Sigmoid colon (tissue), 7 donors: Measurements from ENCODE around the gene FUT3. TPM values are rescaled to one million over a fixed set of nuclear protein-coding genes. Genes with fewer than 3 reads are reported as not detected.

Experiments
- DNase-seq: peaks from one replicate; pipeline ENCODE4 v3.0.0-alpha.2; 2019
- H3K27ac ChIP-seq, 4 donors: fragments of 200-600 bp; sonication (generic); one replicate each; pipeline ENCODE4 v1.5.1; 2016 to 2019; ENCODE audit warnings: mild to moderate bottlenecking in 1 of 4
- H3K27me3 ChIP-seq, 3 donors: fragments of 200-600 bp; sonication (generic); one replicate each; pipeline ENCODE4 v1.5.1; 2019; ENCODE audit warnings: mild to moderate bottlenecking in 1 of 3
- H3K36me3 ChIP-seq, 4 donors: fragments of 200-600 bp; sonication (generic); one replicate each; pipeline ENCODE4 v1.5.1; 2016 to 2019
- H3K4me1 ChIP-seq, 4 donors: fragments of 200-600 bp; sonication (generic); one replicate each; pipeline ENCODE4 v1.5.1; 2017 to 2019
- H3K4me3 ChIP-seq, 4 donors: fragments of 200-600 bp; sonication (generic); one replicate each; pipeline ENCODE4 v1.5.1; 2017 to 2019; ENCODE audit warnings: mild to moderate bottlenecking in 2 of 4, moderate library complexity in 1 of 4
- H3K9me3 ChIP-seq, 4 donors: fragments of 200-600 bp in 3 of 4; sonication (generic) in 3 of 4; one replicate each; pipeline versions ENCODE4 v1.5.1 to v1.6.1; 2013 to 2019
- EP300 ChIP-seq, 4 donors: sonication (generic); formaldehyde crosslinking; IDR thresholded peaks; one replicate each; pipeline ENCODE4 v1.6.1; 2017; ENCODE audit warnings: antibody characterized with exemption in 4 of 4
- POLR2A ChIP-seq, 2 donors: fragments of 450-650 bp; IDR thresholded peaks; one replicate each; pipeline ENCODE4 v1.6.1; 2016; ENCODE audit warnings: antibody characterized with exemption in 2 of 2, mild to moderate bottlenecking in 2 of 2, moderate library complexity in 2 of 2
- POLR2AphosphoS5 ChIP-seq, 4 donors: sonication (generic); formaldehyde crosslinking; IDR thresholded peaks; one replicate each; pipeline ENCODE4 v1.6.1; 2017; ENCODE audit warnings: antibody characterized with exemption in 4 of 4
- WGBS, 2 donors: extraction: QIAGEN DNeasy Blood & Tissue Kit; methylation state at CpG; one replicate each; pipeline ENCODE4 v1.1.7; 2013; 5-methylcytosine and 5-hydroxymethylcytosine counted together
- intact Hi-C: fragments of 100-400 bp; cut with DNase I; formaldehyde crosslinking; loops from one replicate; pipeline ENCODE4 v1.15.1; 2023
- polyA plus RNA-seq, 3 donors: library from polyadenylated mRNA; stranded (reverse); fragments of 200-250 nt; gene quantifications; one replicate each; pipeline ENCODE4 v1.2.3, GENCODE V29; 2013
- total RNA-seq, 4 donors: library from RNA; depleted of rRNA; stranded (reverse); fragments of >200 nt; gene quantifications; one replicate each; pipeline ENCODE4 v1.1.0, GENCODE V29; 2016
- TF ChIP-seq, protein P1 (sequence below), 4 experiments: fragments of 450-650 bp in 3 of 4; fragments of 200-600 bp in 1 of 4; IDR thresholded peaks; one replicate each; pipeline ENCODE4 v1.5.1; 2016 to 2019; ENCODE audit warnings: antibody characterized with exemption in 4 of 4, mild to moderate bottlenecking in 3 of 4, moderate library complexity in 2 of 4
- donor health status: healthy with polysubstance abuse.
- donor health status: Bipolar disorder and iron deficiency.
- donor health status: healthy.

Gene FUT3
- total and polyA plus RNA-seq, 7 donors = 0.83 to 168 (median 29.5) TPM; not detected in 3

DNA sequence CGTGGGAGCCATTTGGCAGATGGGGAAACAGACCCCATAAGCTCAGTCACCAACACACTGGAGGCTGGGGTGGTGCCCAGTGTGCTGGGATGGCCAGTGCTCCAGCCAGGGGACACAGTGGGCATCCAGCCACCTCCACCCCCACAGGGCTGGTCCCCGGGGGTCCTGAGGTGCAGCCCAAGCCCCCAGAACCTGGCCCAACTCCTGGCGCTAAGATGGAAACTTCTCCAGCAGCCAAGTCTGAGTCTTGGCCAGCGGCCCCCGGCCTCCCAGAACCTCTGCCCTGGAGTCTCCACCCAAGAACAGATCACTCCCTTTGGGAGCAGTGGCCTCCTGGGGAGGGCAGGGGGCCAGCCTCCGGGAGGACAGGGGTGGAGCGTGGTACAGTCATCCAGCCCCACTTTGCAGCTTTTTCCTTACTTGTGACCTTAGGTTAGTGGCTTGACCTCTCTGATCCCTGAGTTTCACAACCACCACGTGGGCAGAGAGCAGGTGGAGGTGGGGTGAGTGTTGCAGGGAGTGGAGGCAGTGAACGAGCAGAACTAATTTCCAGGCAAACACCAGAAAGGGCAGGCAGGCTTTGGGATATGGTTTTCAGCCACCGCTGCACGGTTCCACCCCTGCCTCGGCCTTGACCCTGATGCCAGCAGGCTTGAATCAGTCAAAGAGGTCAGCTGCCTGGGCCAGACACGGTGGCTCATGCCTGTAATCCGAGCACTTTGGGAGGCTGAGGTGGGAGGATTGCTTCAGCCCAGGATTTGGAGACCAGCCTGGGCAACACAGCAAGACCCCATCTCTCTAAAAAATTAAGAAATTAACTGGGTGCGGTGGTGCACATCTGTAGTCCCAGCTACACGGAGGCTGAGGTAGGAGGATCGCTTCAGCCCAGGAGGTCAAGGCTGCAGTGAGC, 50.6 kb downstream of the FUT3 start:
- 76 to 84% methylated on average over 17 of the region's 17 CpGs for WGBS, 2 donors
- no peak overlapping the region for H3K4me3 ChIP-seq
- no peak overlapping the region for H3K27ac ChIP-seq
- no peak for DNase-seq
- peaks cover 0 to 29% (median 18%) of the 10 kb centered on the region in 3 donors for H3K27me3 ChIP-seq
- TF ChIP-seq, protein P1, sequence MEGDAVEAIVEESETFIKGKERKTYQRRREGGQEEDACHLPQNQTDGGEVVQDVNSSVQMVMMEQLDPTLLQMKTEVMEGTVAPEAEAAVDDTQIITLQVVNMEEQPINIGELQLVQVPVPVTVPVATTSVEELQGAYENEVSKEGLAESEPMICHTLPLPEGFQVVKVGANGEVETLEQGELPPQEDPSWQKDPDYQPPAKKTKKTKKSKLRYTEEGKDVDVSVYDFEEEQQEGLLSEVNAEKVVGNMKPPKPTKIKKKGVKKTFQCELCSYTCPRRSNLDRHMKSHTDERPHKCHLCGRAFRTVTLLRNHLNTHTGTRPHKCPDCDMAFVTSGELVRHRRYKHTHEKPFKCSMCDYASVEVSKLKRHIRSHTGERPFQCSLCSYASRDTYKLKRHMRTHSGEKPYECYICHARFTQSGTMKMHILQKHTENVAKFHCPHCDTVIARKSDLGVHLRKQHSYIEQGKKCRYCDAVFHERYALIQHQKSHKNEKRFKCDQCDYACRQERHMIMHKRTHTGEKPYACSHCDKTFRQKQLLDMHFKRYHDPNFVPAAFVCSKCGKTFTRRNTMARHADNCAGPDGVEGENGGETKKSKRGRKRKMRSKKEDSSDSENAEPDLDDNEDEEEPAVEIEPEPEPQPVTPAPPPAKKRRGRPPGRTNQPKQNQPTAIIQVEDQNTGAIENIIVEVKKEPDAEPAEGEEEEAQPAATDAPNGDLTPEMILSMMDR (IDR thresholded peaks at IDR 0.05) = no peak
- TF ChIP-seq POLR2A (IDR thresholded peaks at IDR 0.05) = no peak
- no peak for TF ChIP-seq POLR2AphosphoS5 (IDR thresholded peaks at IDR 0.05)
- TF ChIP-seq EP300 (IDR thresholded peaks at IDR 0.05) = no peak
- peaks cover 0 to 23% (median 18%) of the 10 kb centered on the region in 4 donors for H3K4me1 ChIP-seq
- intact Hi-C loops = loop anchor here (5.0 to 10.0 kb wide), 2 partner anchors 167 to 324 kb away; no protein-coding TSS in a partner anchor
- H3K36me3 ChIP-seq = no peaks in the 10 kb centered on the region
- no peaks in the 10 kb centered on the region for H3K9me3 ChIP-seq

DNA sequence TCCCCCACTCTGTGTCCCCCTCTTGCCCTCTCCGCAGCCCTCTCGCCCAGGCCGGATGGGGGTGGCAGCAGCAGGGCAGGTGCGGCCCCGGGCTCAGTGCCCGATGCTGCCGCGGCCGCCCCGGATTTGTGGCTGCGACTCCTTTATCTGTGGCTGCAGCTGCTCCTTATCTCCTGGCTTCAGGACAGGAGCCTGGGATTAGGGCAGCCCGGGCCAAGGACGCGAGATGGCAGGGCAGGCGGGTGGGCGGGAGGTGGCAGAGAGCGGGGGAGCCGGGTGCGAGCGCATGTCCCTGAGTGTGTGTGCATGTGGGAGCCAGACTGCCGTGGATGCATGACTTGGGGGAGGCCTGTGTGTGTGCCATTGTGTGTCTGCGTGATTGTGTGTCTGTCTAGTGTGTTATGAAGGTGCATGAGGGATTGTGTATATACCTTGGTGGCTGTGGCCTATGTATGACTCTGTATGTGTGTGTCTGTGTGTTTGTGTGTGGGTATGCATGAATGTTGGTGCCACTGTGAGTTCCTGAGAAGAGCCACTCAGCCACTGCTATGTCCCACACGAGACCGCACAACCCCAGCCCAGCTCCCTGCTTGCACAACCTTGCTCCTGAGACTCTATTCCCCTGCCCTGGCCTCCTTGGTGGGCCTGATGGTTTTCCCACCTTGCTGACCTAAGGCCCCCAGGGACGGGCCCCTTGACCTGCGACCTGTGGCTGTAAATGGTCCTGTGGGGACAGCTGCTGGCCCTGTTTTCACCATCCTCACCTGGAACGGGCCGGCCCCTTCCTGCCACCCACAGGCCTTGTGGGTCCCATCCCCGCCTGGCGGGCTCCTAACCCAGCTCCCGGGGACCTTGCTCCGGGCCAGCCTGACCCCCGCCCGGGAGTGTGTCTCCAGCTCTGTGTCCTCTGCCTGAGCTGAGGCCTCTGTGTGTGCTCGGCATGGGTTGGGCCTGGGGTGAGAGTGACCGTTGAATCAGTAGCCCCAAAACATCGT, 51.7 kb downstream of the FUT3 start:
- H3K36me3 ChIP-seq = no peaks in the 10 kb centered on the region
- H3K27ac ChIP-seq = no peak overlapping the region
- H3K4me3 ChIP-seq = no peak overlapping the region
- intact Hi-C loops = loop anchor here (5.0 to 10.0 kb wide), 2 partner anchors 168 to 325 kb away; no protein-coding TSS in a partner anchor
- WGBS, 2 donors = 41 to 60% methylated on average over 37 of the region's 37 CpGs
- TF ChIP-seq POLR2A (IDR thresholded peaks at IDR 0.05) = no peak
- TF ChIP-seq POLR2AphosphoS5 (IDR thresholded peaks at IDR 0.05) = no peak
- TF ChIP-seq EP300 (IDR thresholded peaks at IDR 0.05) = no peak
- TF ChIP-seq, protein P1 (IDR thresholded peaks at IDR 0.05) = no peak
- no peak for DNase-seq
- H3K9me3 ChIP-seq = no peaks in the 10 kb centered on the region
- peaks cover 0 to 27% (median 17%) of the 10 kb centered on the region in 3 donors for H3K27me3 ChIP-seq
- H3K4me1 ChIP-seq = peaks cover 0 to 17% (median 14%) of the 10 kb centered on the region in 4 donors

DNA sequence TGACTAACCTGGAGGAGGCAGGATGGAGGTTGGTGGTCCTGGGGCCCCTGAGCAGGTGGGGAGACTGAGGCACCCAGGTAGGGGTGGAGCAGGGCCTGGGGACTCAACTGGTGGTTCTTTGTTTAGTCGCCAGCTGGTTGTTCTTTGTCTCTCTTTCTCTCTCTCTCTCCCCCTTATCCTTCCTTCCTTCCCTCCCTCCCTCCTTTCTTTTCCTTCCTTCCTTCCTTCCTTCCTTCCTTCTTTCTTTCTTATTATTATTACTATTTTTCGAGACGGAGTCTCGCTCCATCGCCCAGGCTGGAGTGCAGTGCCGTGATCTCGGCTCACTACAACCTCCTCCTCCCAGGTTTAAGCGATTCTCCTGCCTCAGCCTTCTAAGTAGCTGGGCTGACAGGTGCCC, 53.0 kb downstream of the FUT3 start:
- no peak for DNase-seq
- H3K9me3 ChIP-seq = no peaks in the 10 kb centered on the region
- H3K4me1 ChIP-seq = peaks cover 0 to 6% (median 2%) of the 10 kb centered on the region in 4 donors
- no peaks in the 10 kb centered on the region for H3K36me3 ChIP-seq
- no peak overlapping the region for H3K27ac ChIP-seq
- no peak overlapping the region for H3K4me3 ChIP-seq
- WGBS, 2 donors = 86 to 90% methylated on average over 8 of the region's 8 CpGs
- TF ChIP-seq POLR2A (IDR thresholded peaks at IDR 0.05) = no peak
- TF ChIP-seq, protein P1 (IDR thresholded peaks at IDR 0.05) = no peak
- no peak for TF ChIP-seq POLR2AphosphoS5 (IDR thresholded peaks at IDR 0.05)
- TF ChIP-seq EP300 (IDR thresholded peaks at IDR 0.05) = no peak
- peaks cover 0 to 14% (median 8%) of the 10 kb centered on the region in 3 donors for H3K27me3 ChIP-seq
- intact Hi-C loops = no loop called here

DNA sequence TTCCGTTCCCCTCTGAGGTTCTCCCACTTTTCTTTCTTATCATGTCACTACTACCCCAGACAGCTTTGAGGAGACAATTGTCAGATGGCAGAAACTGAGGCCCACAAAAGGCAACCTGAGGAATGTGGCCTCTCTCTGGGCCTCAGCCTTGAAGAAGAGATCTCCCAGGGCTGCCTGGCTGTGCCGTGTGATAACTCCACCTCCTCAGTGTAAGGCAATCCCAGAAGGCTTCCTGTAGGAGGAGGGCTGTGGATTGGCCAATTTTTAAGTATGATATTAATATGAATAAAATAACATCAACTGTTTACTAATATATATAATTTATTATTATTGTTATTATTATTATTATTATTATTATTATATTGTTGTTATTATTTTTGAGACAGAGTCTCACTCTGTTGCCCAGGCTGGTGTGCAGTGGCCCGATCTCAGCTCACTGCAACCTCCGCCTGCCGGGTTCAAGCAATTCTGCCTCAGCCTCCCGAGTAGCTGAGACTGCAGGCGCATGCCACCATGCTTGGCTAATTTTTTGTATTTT, 55.8 kb downstream of the FUT3 start:
- no peaks in the 10 kb centered on the region for H3K27me3 ChIP-seq
- no peaks in the 10 kb centered on the region for H3K36me3 ChIP-seq
- TF ChIP-seq POLR2AphosphoS5 (IDR thresholded peaks at IDR 0.05) (no peak), EP300 (IDR thresholded peaks at IDR 0.05) (no peak), POLR2A (IDR thresholded peaks at IDR 0.05) (no peak)
- TF ChIP-seq, protein P1 (IDR thresholded peaks at IDR 0.05) = no peak
- intact Hi-C loops = no loop called here
- H3K27ac ChIP-seq = no peak overlapping the region
- no peak for DNase-seq
- H3K4me1 ChIP-seq = peaks cover 0 to under 1% (median under 1%) of the 10 kb centered on the region in 4 donors
- no peaks in the 10 kb centered on the region for H3K9me3 ChIP-seq
- no peak overlapping the region for H3K4me3 ChIP-seq
- WGBS, 2 donors = 94 to 96% methylated on average over 7 of the region's 7 CpGs
